ENCODE measurements around the gene FEV.
A peak's percentile ranks its signal among the peaks of the same experiment; 100 is the strongest.

Gene FEV

DNA sequence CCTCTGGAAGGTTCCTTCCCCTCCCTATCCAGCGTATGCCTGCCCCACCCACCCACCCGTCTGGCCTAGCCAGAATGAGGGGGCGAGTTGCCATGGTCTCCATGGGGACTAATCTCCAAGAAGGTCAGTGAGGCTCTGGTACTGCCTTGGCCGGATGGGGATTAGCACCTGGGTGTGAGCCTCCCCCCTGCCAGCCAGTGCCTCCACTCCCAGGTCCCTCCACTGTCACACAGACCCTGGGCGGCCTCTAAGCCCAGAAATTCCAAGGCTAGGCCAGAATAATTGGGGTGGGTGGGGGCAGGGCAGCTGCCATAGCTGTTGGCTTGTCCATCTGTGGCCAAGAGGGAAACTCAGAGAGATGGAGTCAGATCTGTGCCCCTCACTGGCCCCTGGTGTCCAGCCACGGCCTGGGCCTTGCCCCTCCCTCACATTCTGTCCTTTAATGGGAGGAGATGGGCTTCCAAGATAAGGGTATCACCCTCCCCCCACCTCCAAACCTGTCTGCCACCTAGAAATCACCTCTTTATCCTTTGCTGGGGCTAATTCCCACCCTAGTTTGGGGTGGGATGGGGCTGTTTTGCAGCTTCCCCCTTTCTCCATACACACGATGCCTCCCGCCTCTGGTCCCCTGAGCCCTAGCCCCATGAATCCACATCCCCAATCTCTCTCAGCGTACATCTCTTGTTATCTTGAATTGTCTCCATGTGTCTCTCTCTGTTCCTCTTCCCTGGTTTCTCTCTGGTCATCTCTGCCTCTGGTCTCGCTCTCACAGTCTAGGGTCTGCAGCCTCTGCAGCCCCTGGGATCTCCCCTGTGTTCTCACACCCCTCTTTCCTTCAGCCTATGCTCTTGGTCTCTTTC is 14.3 kb upstream of the FEV start:
- peaks cover 58% of the 10 kb centered on the region for H3K27me3 ChIP-seq (replicated peaks; ENCODE audit: control insufficient read depth, insufficient read depth, low read length)
- no peak for DNase-seq (ENCODE audit: low read depth)
- no peaks in the 10 kb centered on the region for H3K9me3 ChIP-seq (ENCODE audit: control insufficient read depth, low read length)
- no peak overlapping the region for H3K4me3 ChIP-seq (ENCODE audit: low read length)
- H3K4me1 ChIP-seq (ENCODE audit: control insufficient read depth, insufficient read depth, low read length): no peaks in the 10 kb centered on the region
- no peaks in the 10 kb centered on the region for H3K36me3 ChIP-seq (ENCODE audit: control insufficient read depth, insufficient read depth, low read length, severe bottlenecking)
- H3K9ac ChIP-seq (ENCODE audit: low read length): no peak overlapping the region

GRCh38 chr2:218998414-218999002 is 13.5 kb upstream of the FEV start:
- no peak overlapping the region for H3K9ac ChIP-seq (ENCODE audit: low read length)
- H3K36me3 ChIP-seq (ENCODE audit: control insufficient read depth, insufficient read depth, low read length, severe bottlenecking): no peaks in the 10 kb centered on the region
- H3K4me3 ChIP-seq (ENCODE audit: low read length): no peak overlapping the region
- no peaks in the 10 kb centered on the region for H3K9me3 ChIP-seq (ENCODE audit: control insufficient read depth, low read length)
- peaks cover 4% of the 10 kb centered on the region for H3K4me1 ChIP-seq (ENCODE audit: control insufficient read depth, insufficient read depth, low read length)
- DNase-seq (ENCODE audit: low read depth): no peak
- H3K27me3 ChIP-seq (replicated peaks; ENCODE audit: control insufficient read depth, insufficient read depth, low read length): peaks cover 58% of the 10 kb centered on the region

DNA sequence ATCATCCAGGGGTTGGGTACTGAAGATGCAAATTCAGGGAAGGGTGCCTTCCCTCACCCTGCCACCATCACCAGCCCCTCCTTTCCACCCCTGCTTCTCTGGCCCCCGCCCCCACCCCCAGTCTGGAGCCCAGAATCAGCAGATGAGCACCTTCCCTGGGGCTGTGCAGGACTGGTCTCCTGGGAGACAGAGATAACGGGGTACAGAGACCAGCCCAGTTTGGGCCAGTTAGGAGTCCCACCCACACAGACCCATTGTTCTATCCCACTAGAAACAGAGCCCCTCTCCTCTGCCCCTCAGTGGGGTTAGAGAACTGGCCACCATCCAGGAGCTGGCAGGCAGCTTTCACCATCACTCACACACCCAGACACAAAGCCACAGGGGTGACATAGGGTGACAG is 12.7 kb upstream of the FEV start:
- Histone ChIP-seq H3K4me3 (ENCODE audit: low read length) (no peak overlapping the region), H3K27me3 (replicated peaks; ENCODE audit: control insufficient read depth, insufficient read depth, low read length) (peaks cover 55% of the 10 kb centered on the region), H3K9me3 (ENCODE audit: control insufficient read depth, low read length) (no peaks in the 10 kb centered on the region), H3K36me3 (ENCODE audit: control insufficient read depth, insufficient read depth, low read length, severe bottlenecking) (no peaks in the 10 kb centered on the region), H3K4me1 (ENCODE audit: control insufficient read depth, insufficient read depth, low read length) (peaks cover 6% of the 10 kb centered on the region), H3K9ac (ENCODE audit: low read length) (no peak overlapping the region)
- DNase-seq (ENCODE audit: low read depth): no peak

GRCh38 chr2:218996937-218997336 is 12.0 kb upstream of the FEV start:
- no peak overlapping the region for H3K9ac ChIP-seq (ENCODE audit: low read length)
- no peak overlapping the region for H3K4me3 ChIP-seq (ENCODE audit: low read length)
- no peak for DNase-seq (ENCODE audit: low read depth)
- no peaks in the 10 kb centered on the region for H3K36me3 ChIP-seq (ENCODE audit: control insufficient read depth, insufficient read depth, low read length, severe bottlenecking)
- H3K9me3 ChIP-seq (ENCODE audit: control insufficient read depth, low read length): no peaks in the 10 kb centered on the region
- H3K27me3 ChIP-seq (replicated peaks; ENCODE audit: control insufficient read depth, insufficient read depth, low read length): peaks cover 55% of the 10 kb centered on the region
- peaks cover 6% of the 10 kb centered on the region for H3K4me1 ChIP-seq (ENCODE audit: control insufficient read depth, insufficient read depth, low read length)

DNA sequence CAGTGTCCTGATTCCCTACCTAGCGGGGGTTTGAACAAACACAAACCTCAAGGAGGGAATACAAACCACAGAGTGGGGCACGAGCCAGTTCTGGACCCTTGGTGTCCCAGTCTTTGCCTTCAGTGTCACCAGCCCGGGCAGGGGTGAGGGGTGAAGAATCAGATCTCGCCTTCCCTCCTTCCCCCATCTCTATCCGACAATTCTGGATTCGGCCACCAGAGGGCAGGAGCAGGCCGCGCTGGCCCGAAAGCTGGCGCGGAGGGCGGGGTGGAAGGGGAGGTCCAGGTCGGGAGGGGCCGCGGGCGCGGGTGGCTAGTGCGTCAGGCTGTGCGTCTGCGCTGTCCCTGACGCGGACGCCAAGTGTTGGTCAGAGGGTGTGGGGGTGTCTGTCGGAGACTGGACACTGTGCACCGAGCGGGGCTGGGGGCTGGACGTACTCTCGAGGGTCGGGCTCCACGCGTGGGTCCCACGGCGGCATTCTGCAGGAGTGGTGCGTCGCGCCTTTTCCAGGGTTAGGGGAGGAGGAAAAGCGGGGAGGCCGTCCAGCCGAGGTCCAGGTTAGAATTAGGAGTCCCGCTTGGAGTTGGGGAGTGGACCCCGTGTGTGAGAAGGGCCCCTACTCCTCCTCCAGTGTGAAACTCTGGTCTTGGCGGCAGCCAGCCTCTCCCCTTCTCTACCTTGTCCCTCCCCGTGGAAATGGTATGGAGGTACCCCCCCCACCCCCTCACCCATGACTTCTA is 11.2 kb upstream of the FEV start:
- peak overlapping the region; percentile 71 for H3K4me3 ChIP-seq (ENCODE audit: low read length)
- no peak overlapping the region for H3K9ac ChIP-seq (ENCODE audit: low read length)
- peaks cover 62% of the 10 kb centered on the region for H3K27me3 ChIP-seq (replicated peaks; ENCODE audit: control insufficient read depth, insufficient read depth, low read length)
- peaks cover 6% of the 10 kb centered on the region for H3K4me1 ChIP-seq (ENCODE audit: control insufficient read depth, insufficient read depth, low read length)
- no peaks in the 10 kb centered on the region for H3K9me3 ChIP-seq (ENCODE audit: control insufficient read depth, low read length)
- H3K36me3 ChIP-seq (ENCODE audit: control insufficient read depth, insufficient read depth, low read length, severe bottlenecking): no peaks in the 10 kb centered on the region
- DNase-seq (ENCODE audit: low read depth): peak; percentile 92

DNA sequence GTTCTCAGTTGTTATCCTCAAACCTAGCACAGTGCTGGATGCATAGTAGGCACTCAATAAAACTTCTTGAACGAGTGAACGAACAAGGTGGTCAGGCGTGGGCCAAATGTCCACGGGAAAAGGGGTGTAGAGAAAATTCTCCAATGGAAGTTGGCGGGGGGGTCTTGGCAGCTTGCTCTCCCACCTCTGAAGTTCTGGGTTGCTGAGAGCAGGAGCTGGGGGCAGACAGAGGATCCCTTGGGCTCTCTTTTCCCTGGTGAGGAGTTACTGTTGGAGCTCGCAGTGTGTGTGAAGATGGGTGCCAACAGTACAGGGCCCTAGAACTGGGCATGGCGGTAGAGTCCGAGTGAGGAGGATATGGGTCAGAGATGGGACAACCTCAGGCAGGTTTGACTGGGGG is 10.6 kb upstream of the FEV start:
- DNase-seq (ENCODE audit: low read depth): no peak
- no peak overlapping the region for H3K9ac ChIP-seq (ENCODE audit: low read length)
- no peaks in the 10 kb centered on the region for H3K36me3 ChIP-seq (ENCODE audit: control insufficient read depth, insufficient read depth, low read length, severe bottlenecking)
- H3K4me1 ChIP-seq (ENCODE audit: control insufficient read depth, insufficient read depth, low read length): peaks cover 6% of the 10 kb centered on the region
- H3K27me3 ChIP-seq (replicated peaks; ENCODE audit: control insufficient read depth, insufficient read depth, low read length): peaks cover 62% of the 10 kb centered on the region
- H3K4me3 ChIP-seq (ENCODE audit: low read length): no peak overlapping the region
- H3K9me3 ChIP-seq (ENCODE audit: control insufficient read depth, low read length): no peaks in the 10 kb centered on the region

DNA sequence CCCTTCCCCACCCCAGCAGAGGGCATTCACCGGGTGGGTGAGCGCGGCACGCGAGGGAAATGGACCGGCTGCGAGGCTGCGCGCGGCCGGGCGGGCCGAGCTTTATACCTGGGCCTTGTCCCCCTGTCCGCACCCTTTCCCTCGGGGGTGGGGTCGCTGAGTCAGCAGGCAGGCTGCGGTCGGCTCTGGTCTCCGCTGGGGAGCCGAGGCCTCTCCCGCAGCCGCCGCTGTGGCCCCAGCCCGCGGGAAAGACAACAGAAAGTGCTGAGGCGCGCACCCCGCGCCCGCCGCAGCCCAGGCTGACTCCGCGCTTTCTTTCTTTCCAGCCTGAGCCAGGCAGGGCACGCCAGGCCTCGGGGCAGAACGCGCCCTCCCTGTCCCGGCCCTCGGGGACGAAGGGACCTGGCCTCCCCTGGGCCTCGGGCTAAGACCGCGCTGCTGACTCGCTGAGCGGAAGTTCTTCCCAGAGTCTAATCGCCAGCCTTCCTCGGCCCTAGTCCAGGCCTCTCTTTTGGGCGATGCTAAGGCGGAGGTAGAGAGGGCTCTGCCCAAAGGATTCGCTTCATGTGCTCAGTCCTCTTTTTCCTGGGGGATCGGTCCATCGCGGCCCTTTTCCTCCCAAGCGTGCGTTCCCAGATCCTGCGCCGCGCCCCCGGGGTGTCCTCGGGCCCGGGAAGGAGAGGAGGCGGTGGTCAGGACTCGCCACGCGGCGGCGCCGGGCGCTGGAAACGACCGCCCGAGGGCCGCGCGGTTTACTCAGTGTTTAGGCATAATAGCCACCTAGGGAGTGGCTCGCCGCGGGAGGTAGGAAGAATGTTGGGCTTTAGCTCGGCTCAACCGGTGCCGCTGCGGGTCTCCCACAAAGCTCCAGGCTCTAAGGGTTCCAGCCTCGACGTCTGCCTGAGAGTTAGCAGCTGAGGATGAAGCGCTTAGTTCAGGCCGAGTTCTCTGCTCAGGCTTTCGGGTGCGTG is 8.6 kb upstream of the FEV start, which contains the start of gene CRYBA2:
Gene CRYBA2, minus strand, starts transcription at position 78 of the 971 bp plus-strand sequence. CDS start 246 bp downstream, outside the sequence.
- DNase-seq (ENCODE audit: low read depth): peak; percentile 54
- Histone ChIP-seq H3K27me3 (replicated peaks; ENCODE audit: control insufficient read depth, insufficient read depth, low read length) (peaks cover 66% of the 10 kb centered on the region), H3K4me1 (ENCODE audit: control insufficient read depth, insufficient read depth, low read length) (peaks cover 6% of the 10 kb centered on the region), H3K9me3 (ENCODE audit: control insufficient read depth, low read length) (no peaks in the 10 kb centered on the region), H3K36me3 (ENCODE audit: control insufficient read depth, insufficient read depth, low read length, severe bottlenecking) (no peaks in the 10 kb centered on the region), H3K4me3 (ENCODE audit: low read length) (peak within 1 kb of the TSS; percentile 68), H3K9ac (ENCODE audit: low read length) (no peak within 1 kb of the TSS)

DNA sequence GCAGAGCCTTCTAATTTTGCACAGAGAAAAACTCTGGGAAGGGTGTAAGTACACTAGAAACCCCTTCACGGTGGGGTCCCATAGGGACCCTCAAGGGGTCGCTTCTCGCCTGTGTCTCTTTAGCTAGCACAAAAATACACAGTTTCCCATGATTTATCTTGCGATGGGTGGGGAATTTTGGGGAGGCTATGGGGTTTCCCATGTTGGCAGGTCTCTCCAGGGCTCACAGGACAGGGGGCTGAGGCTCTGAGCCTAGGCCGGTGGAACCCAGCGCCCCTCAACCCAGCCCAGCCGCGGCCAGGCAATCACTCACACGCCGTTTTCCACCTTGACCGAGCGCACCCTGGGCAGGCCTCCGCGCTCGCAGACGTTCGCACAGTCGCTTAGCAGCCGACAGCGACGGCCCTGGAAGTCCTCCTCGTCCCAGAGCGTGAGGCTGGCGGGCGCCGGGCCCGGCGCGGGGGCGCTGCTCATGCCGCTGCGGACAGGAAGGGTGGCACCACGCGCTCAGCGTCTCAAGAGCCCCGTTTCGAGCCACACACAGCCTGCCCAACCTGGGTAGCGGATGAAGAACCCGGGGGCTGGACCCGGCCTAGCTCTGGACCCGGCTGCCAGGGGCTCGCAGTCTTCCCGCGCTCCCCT is 7.8 kb upstream of the FEV start:
- peak overlapping the region; percentile 68 for H3K4me3 ChIP-seq (ENCODE audit: low read length)
- H3K4me1 ChIP-seq (ENCODE audit: control insufficient read depth, insufficient read depth, low read length): peaks cover 6% of the 10 kb centered on the region
- DNase-seq (ENCODE audit: low read depth): peak; percentile 36
- H3K9ac ChIP-seq (ENCODE audit: low read length): no peak overlapping the region
- peaks cover 74% of the 10 kb centered on the region for H3K27me3 ChIP-seq (replicated peaks; ENCODE audit: control insufficient read depth, insufficient read depth, low read length)
- no peaks in the 10 kb centered on the region for H3K36me3 ChIP-seq (ENCODE audit: control insufficient read depth, insufficient read depth, low read length, severe bottlenecking)
- no peaks in the 10 kb centered on the region for H3K9me3 ChIP-seq (ENCODE audit: control insufficient read depth, low read length)

GRCh38 chr2:218992196-218992595 is 7.2 kb upstream of the FEV start:
- no peaks in the 10 kb centered on the region for H3K36me3 ChIP-seq (ENCODE audit: control insufficient read depth, insufficient read depth, low read length, severe bottlenecking)
- H3K4me1 ChIP-seq (ENCODE audit: control insufficient read depth, insufficient read depth, low read length): peaks cover 6% of the 10 kb centered on the region
- no peaks in the 10 kb centered on the region for H3K9me3 ChIP-seq (ENCODE audit: control insufficient read depth, low read length)
- peaks cover 80% of the 10 kb centered on the region for H3K27me3 ChIP-seq (replicated peaks; ENCODE audit: control insufficient read depth, insufficient read depth, low read length)
- H3K9ac ChIP-seq (ENCODE audit: low read length): no peak overlapping the region
- H3K4me3 ChIP-seq (ENCODE audit: low read length): no peak overlapping the region
- DNase-seq (ENCODE audit: low read depth): no peak

- no peak overlapping the region for H3K4me3 ChIP-seq (ENCODE audit: low read length)
- H3K4me1 ChIP-seq (ENCODE audit: control insufficient read depth, insufficient read depth, low read length): peaks cover 6% of the 10 kb centered on the region
- no peak overlapping the region for H3K9ac ChIP-seq (ENCODE audit: low read length)
- peak; percentile 45 for DNase-seq (ENCODE audit: low read depth)
- H3K9me3 ChIP-seq (ENCODE audit: control insufficient read depth, low read length): no peaks in the 10 kb centered on the region
- H3K27me3 ChIP-seq (replicated peaks; ENCODE audit: control insufficient read depth, insufficient read depth, low read length): peaks cover 85% of the 10 kb centered on the region
- no peaks in the 10 kb centered on the region for H3K36me3 ChIP-seq (ENCODE audit: control insufficient read depth, insufficient read depth, low read length, severe bottlenecking)
These were observed 6.7 kb upstream of the FEV start for GRCh38 chr2:218991674-218992168.

All from adipocyte (in vitro differentiated cells).